AG04450 (cell line): ENCODE data around the gene CYTL1. TPM values are rescaled to one million over a fixed set of nuclear protein-coding genes. Genes with fewer than 3 reads are reported as not detected.

Experiments
- CTCF ChIA-PET: fragments of 300-600, 350-600 bp; formaldehyde crosslinking; extraction: SDS; loops from one replicate; lab custom pipeline; 2022; ENCODE audit warnings: antibody characterized with exemption, inconsistent platforms; lab: Charles Lee
- POLR2A ChIA-PET: fragments of 350-600 bp; formaldehyde crosslinking; extraction: SDS; loops from one replicate; lab custom pipeline; 2021; ENCODE audit warnings: antibody characterized with exemption, inconsistent platforms; lab: Yijun Ruan, JAX
- DNase-seq: peaks from one replicate; pipeline ENCODE4 v3.0.0-alpha.2; 2011; ENCODE audit warnings: low read depth, low spot score
- H3K27ac ChIP-seq: one replicate; pipeline ENCODE4 v1.5.1; 2012; ENCODE audit warnings: low read depth, low read length, control low read depth
- H3K27me3 ChIP-seq: one replicate; pipeline ENCODE4 v1.6.0; 2012; ENCODE audit warnings: low read length; ENCODE audit not compliant: control insufficient read depth, insufficient read depth
- H3K4me3 ChIP-seq: 2 replicates; pipeline ENCODE4 v1.5.1; 2011; ENCODE audit warnings: mild to moderate bottlenecking, low read depth, low read length, control low read depth
- H3K9me3 ChIP-seq: 2 replicates; pipeline ENCODE4 v1.5.1; 2012; ENCODE audit warnings: low read length; ENCODE audit not compliant: control insufficient read depth, insufficient read depth
- CTCF ChIP-seq: IDR thresholded peaks from 2 replicates; pipeline ENCODE4 v1.5.1; 2011; ENCODE audit warnings: low read depth, low read length, control low read depth, inconsistent platforms
- polyA plus RNA-seq: library from polyadenylated mRNA; depleted of rRNA; stranded (reverse); fragments of >200 nt; gene quantifications from 2 replicates; pipeline ENCODE4 v1.2.3, GENCODE V29; 2011

The CYTL1 gene
- polyA plus RNA-seq, 1 experiment = 30.0 TPM

GRCh38 chr4:5024673-5025072, 5.4 kb upstream of the CYTL1 start:
- H3K27me3 ChIP-seq = peaks cover 21% of the 10 kb centered on the region
- DNase-seq = no peak
- POLR2A ChIA-PET = no interaction called here
- CTCF ChIA-PET = interaction anchor here (1.4 kb wide), 1 partner anchor 25 kb away, joined by 3 read pairs; no protein-coding TSS in a partner anchor
- TF ChIP-seq CTCF = no peak
- peaks cover 6% of the 10 kb centered on the region for H3K9me3 ChIP-seq
- no peak overlapping the region for H3K27ac ChIP-seq
- no peak overlapping the region for H3K4me3 ChIP-seq

GRCh38 chr4:5021546-5021945, 2.3 kb upstream of the CYTL1 start:
- no peak overlapping the region for H3K27ac ChIP-seq
- no peak overlapping the region for H3K4me3 ChIP-seq
- CTCF ChIA-PET = no interaction called here

DNA sequence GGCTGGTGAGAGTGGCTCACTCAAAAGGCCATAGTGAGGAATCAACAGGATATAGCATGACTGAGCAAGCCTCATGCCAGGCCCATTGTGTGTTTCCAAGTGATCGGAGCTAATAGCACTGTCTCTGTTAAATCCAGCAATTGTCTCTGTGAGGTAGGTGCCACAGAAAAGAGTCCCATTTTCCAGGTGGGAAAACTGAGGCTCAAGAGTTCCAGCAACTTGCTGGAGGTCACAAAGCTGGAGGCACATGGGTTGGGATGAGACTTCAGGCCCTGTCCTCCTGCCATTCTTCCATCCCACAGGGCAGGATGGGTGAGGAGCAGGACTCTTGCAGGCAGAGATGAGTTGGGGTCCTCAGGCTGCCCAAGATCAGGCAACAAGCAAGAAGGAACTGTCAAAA, 1.1 kb upstream of the CYTL1 start:
- H3K27ac ChIP-seq = no peak overlapping the region
- H3K9me3 ChIP-seq = peaks cover 4% of the 10 kb centered on the region
- H3K4me3 ChIP-seq = no peak overlapping the region
- CTCF ChIA-PET = no interaction called here
- POLR2A ChIA-PET = interaction anchor here (0.5 to 0.7 kb wide), 2 partner anchors 346 to 513 kb away, joined by 3 to 6 read pairs; no protein-coding TSS in a partner anchor
- TF ChIP-seq CTCF = no peak
- no peak for DNase-seq
- H3K27me3 ChIP-seq = peaks cover 28% of the 10 kb centered on the region

More at GRCh38 chr4:5021546-5021945, 2.3 kb upstream of the CYTL1 start:
- H3K9me3 ChIP-seq = peaks cover 4% of the 10 kb centered on the region
- DNase-seq = no peak
- POLR2A ChIA-PET = no interaction called here
- TF ChIP-seq CTCF = no peak
- H3K27me3 ChIP-seq = peaks cover 23% of the 10 kb centered on the region

- POLR2A ChIA-PET = interaction anchor here (0.5 kb wide), 1 partner anchor 512 kb away, joined by 6 read pairs; no protein-coding TSS in a partner anchor
These were observed 538 bp upstream of the CYTL1 start for GRCh38 chr4:5019796-5020195.

More at GRCh38 chr4:5019796-5020195, 538 bp upstream of the CYTL1 start:
- no peak for DNase-seq
- TF ChIP-seq CTCF = no peak
- no peak overlapping the region for H3K27ac ChIP-seq
- CTCF ChIA-PET = no interaction called here
- H3K9me3 ChIP-seq = peaks cover 4% of the 10 kb centered on the region
- H3K27me3 ChIP-seq = peaks cover 24% of the 10 kb centered on the region
- peak overlapping the region; percentile 49; the same call in 1 of the 2 replicates for H3K4me3 ChIP-seq
